IMR-90 (cell line): ENCODE data around the gene STAG1. TPM values are rescaled to one million over a fixed set of nuclear protein-coding genes. Genes with fewer than 3 reads are reported as not detected.

Source experiments
- ATAC-seq: fragments of 200-7000 bp; cut with Tn5 transposase; 2 replicates; pipeline ENCODE4 v1.9.1; 2020; ENCODE audit warnings: low read depth, mild to moderate bottlenecking, moderate library complexity
- BruUV-seq: library from RNA; stranded (reverse); fragments of 400-500 nt; replicated peaks from 2 replicates; lab custom pipeline; 2021; lab: Mats Ljungman, UMichigan
- CTCF ChIA-PET: fragments of 300-600 bp; formaldehyde crosslinking; extraction: SDS; loops from one replicate; lab custom pipeline; 2021; ENCODE audit warnings: antibody characterized with exemption; lab: Yijun Ruan, JAX
- POLR2A ChIA-PET: fragments of 300-600 bp; sonication (Branson Sonifier 250); formaldehyde crosslinking; loops from one replicate; lab custom pipeline; 2022; ENCODE audit warnings: antibody characterized with exemption; ENCODE audit not compliant: unreplicated experiment; lab: Charles Lee
- DNase-seq: peaks from one replicate; pipeline ENCODE4 v3.0.0; 2013
- H2AFZ ChIP-seq: replicated peaks from 2 replicates; pipeline ENCODE3; 2013; ENCODE audit warnings: low read length, mild to moderate bottlenecking; ENCODE audit not compliant: poor library complexity
- H2AK5ac ChIP-seq: 2 replicates; pipeline ENCODE4 v1.6.1; 2013; ENCODE audit warnings: low read depth, low read length, inconsistent platforms
- H2AK9ac ChIP-seq: replicated peaks from 2 replicates; pipeline ENCODE3; 2013; ENCODE audit warnings: mild to moderate bottlenecking, low read depth, low read length, moderate library complexity; ENCODE audit not compliant: poor library complexity
- H2BK120ac ChIP-seq: 2 replicates; pipeline ENCODE4 v1.6.1; 2013; ENCODE audit warnings: low read depth, low read length, inconsistent platforms
- H2BK15ac ChIP-seq: 3 replicates; pipeline ENCODE4 v1.6.1; 2013; ENCODE audit warnings: low read depth, low read length, inconsistent platforms
- H2BK20ac ChIP-seq: 2 replicates; pipeline ENCODE4 v1.6.1; 2013; ENCODE audit warnings: low read depth, mild to moderate bottlenecking, inconsistent platforms, low read length, moderate library complexity
- H2BK5ac ChIP-seq: 2 replicates; pipeline ENCODE4 v1.6.1; 2013; ENCODE audit warnings: mild to moderate bottlenecking, low read depth, low read length, inconsistent platforms; ENCODE audit not compliant: poor library complexity, severe bottlenecking
- H3K14ac ChIP-seq: replicated peaks from 2 replicates; pipeline ENCODE4 v1.6.1; 2013; ENCODE audit warnings: low read depth, low read length, inconsistent platforms
- H3K18ac ChIP-seq: 2 replicates; pipeline ENCODE4 v1.6.1; 2013; ENCODE audit warnings: low read depth, low read length, control low read depth
- H3K23ac ChIP-seq: 2 replicates; pipeline ENCODE4 v1.6.1; 2013; ENCODE audit warnings: low read depth, low read length, inconsistent platforms
- H3K27ac ChIP-seq: 2 replicates; pipeline ENCODE4 v1.5.1; 2013; ENCODE audit warnings: mild to moderate bottlenecking, control low read depth, low read length; ENCODE audit not compliant: insufficient read depth
- H3K27me3 ChIP-seq: 2 replicates; pipeline ENCODE4 v1.6.1; 2013; ENCODE audit warnings: low read length; ENCODE audit not compliant: control insufficient read depth, insufficient read depth
- H3K36me3 ChIP-seq: 2 replicates; pipeline ENCODE4 v1.6.1; 2013; ENCODE audit warnings: low read length, mixed read lengths; ENCODE audit not compliant: control insufficient read depth, insufficient read depth
- H3K4ac ChIP-seq: 2 replicates; pipeline ENCODE4 v1.6.1; 2013; ENCODE audit warnings: low read depth, low read length, inconsistent platforms
- H3K4me1 ChIP-seq: 2 replicates; pipeline ENCODE4 v1.6.1; 2013; ENCODE audit warnings: low read length, mixed read lengths; ENCODE audit not compliant: control insufficient read depth, insufficient read depth
- H3K4me2 ChIP-seq: 2 replicates; pipeline ENCODE4 v1.6.1; 2013; ENCODE audit warnings: low read depth, mild to moderate bottlenecking, control low read depth, low read length, moderate library complexity
- H3K4me3 ChIP-seq: 2 replicates; pipeline ENCODE4 v1.5.1; 2013; ENCODE audit warnings: low read depth, mild to moderate bottlenecking, control low read depth, low read length, moderate library complexity; ENCODE audit not compliant: insufficient read depth
- H3K56ac ChIP-seq: 2 replicates; pipeline ENCODE4 v1.6.1; 2013; ENCODE audit warnings: low read length, inconsistent platforms; ENCODE audit not compliant: insufficient read depth; ENCODE audit errors: extremely low read depth
- H3K79me1 ChIP-seq, 2 experiments: 2 replicates each; pipeline ENCODE4 v1.6.1; 2013; ENCODE audit warnings: low read length in 2 of 2, inconsistent platforms in 1 of 2, low read depth in 1 of 2
- H3K9ac ChIP-seq: 2 replicates; pipeline ENCODE4 v1.6.1; 2013; ENCODE audit warnings: low read depth, low read length, control low read depth
- H3K9me1 ChIP-seq: 2 replicates; pipeline ENCODE4 v1.6.1; 2013; ENCODE audit warnings: low read length, inconsistent platforms; ENCODE audit not compliant: insufficient read depth
- H3K9me3 ChIP-seq: 2 replicates; pipeline ENCODE4 v1.6.1; 2013; ENCODE audit warnings: low read length; ENCODE audit not compliant: control insufficient read depth, insufficient read depth
- H4K20me1 ChIP-seq: 2 replicates; pipeline ENCODE4 v1.6.1; 2013; ENCODE audit warnings: low read length, inconsistent platforms; ENCODE audit not compliant: insufficient read depth
- H4K5ac ChIP-seq: 2 replicates; pipeline ENCODE4 v1.6.1; 2013; ENCODE audit warnings: mild to moderate bottlenecking, low read depth, low read length, control low read depth
- H4K8ac ChIP-seq, 2 experiments: 2 replicates each; pipeline ENCODE4 v1.6.1; 2013; ENCODE audit warnings: low read depth in 2 of 2, low read length in 2 of 2, control low read depth in 1 of 2, inconsistent platforms in 1 of 2
- H4K91ac ChIP-seq: 2 replicates; pipeline ENCODE4 v1.6.1; 2013; ENCODE audit warnings: low read depth, low read length, inconsistent platforms; ENCODE audit not compliant: insufficient read depth
- BHLHE40 ChIP-seq: fragments of 150-350 bp; IDR thresholded peaks from 2 replicates; pipeline ENCODE4 v1.6.1; 2016; ENCODE audit warnings: mild to moderate bottlenecking, low read depth, low read length
- CEBPB ChIP-seq: IDR thresholded peaks from 2 replicates; pipeline ENCODE4 v1.6.1; 2012; ENCODE audit warnings: low read depth, low read length, improper control_type of control experiment
- CHD1 ChIP-seq: IDR thresholded peaks from 2 replicates; pipeline ENCODE4 v1.6.1; 2012; ENCODE audit warnings: low read depth, low read length, improper control_type of control experiment
- FOS ChIP-seq: fragments of 150-350 bp; IDR thresholded peaks from 2 replicates; pipeline ENCODE4 v1.6.1; 2016; ENCODE audit warnings: low read depth, low read length
- MAFK ChIP-seq: IDR thresholded peaks from 2 replicates; pipeline ENCODE4 v1.6.1; 2012; ENCODE audit warnings: low read depth, low read length, improper control_type of control experiment
- MXI1 ChIP-seq: IDR thresholded peaks from 2 replicates; pipeline ENCODE4 v1.6.1; 2012; ENCODE audit warnings: low read depth, mild to moderate bottlenecking, low read length, moderate library complexity, borderline replicate concordance
- NFE2L2 ChIP-seq: fragments of 150-350 bp; IDR thresholded peaks from 2 replicates; pipeline ENCODE4 v1.6.1; 2016; ENCODE audit warnings: low read depth, mild to moderate bottlenecking, low read length
- POLR2A ChIP-seq: IDR thresholded peaks from 2 replicates; pipeline ENCODE4 v1.6.1; 2012; ENCODE audit warnings: mild to moderate bottlenecking, low read depth, low read length
- RAD21 ChIP-seq: IDR thresholded peaks from 2 replicates; pipeline ENCODE4 v1.6.1; 2012; ENCODE audit warnings: low read length, improper control_type of control experiment
- RCOR1 ChIP-seq: IDR thresholded peaks from 2 replicates; pipeline ENCODE4 v1.6.1; 2012; ENCODE audit warnings: mild to moderate bottlenecking, low read length, improper control_type of control experiment; ENCODE audit not compliant: insufficient replicate concordance
- RFX5 ChIP-seq: IDR thresholded peaks from 2 replicates; pipeline ENCODE4 v1.8.0; 2012; ENCODE audit warnings: low read depth, mild to moderate bottlenecking, low read length, moderate library complexity
- SMC3 ChIP-seq: fragments of 150-350 bp; IDR thresholded peaks from 2 replicates; pipeline ENCODE4 v1.6.1; 2016; ENCODE audit warnings: low read depth, mild to moderate bottlenecking, antibody characterized with exemption, low read length, moderate library complexity
- WGBS, 2 experiments: methylation state at CpG; one replicate each; pipeline versions ENCODE4 v1.1.5 to v1.1.7; 2013; ENCODE audit warnings: missing lambda C conversion rate in 2 of 2; ENCODE audit not compliant: insufficient read length in 1 of 2; ENCODE audit errors: extremely low coverage in 2 of 2; 5-methylcytosine and 5-hydroxymethylcytosine counted together
- dilution Hi-C: fragments of 300-500 bp; cut with HindIII; formaldehyde crosslinking; loops from one replicate; pipeline ENCODE4 v1.14.3; 2018; ENCODE audit warnings: low sequenced_read_pairs; ENCODE audit not compliant: unreplicated experiment
- in situ Hi-C: fragments of 300-500 bp; cut with MboI; formaldehyde crosslinking; loops from 3 replicates; pipeline ENCODE4 v1.14.3; 2019; ENCODE audit warnings: low sequenced_read_pairs, inconsistent platforms, mixed read lengths
- intact Hi-C: fragments of 100-400 bp; cut with micrococcal nuclease; formaldehyde crosslinking; loops from 2 replicates; pipeline ENCODE4 v1.10.0; 2022
- polyA plus RNA-seq, 3 experiments: library from polyadenylated mRNA; depleted of rRNA; stranded (reverse); fragments of >200 nt; gene quantifications; 2 replicates each; pipeline ENCODE4 v1.2.3, GENCODE V29; 2012; ENCODE audit warnings: low replicate concordance in 1 of 3
- total RNA-seq: library from RNA; depleted of rRNA; stranded (reverse); fragments of >200 nt; gene quantifications from 2 replicates; pipeline ENCODE4 v1.2.3, GENCODE V29; 2012
- TF ChIP-seq, protein P1 (sequence below): conservative IDR thresholded peaks from 2 replicates; pipeline ENCODE4 v1.5.1; 2012; ENCODE audit warnings: mild to moderate bottlenecking, low read depth, low read length, improper control_type of control experiment
- TF ChIP-seq, protein P2 (sequence below): fragments of 150-350 bp; IDR thresholded peaks from 2 replicates; pipeline ENCODE4 v1.6.1; 2017; ENCODE audit warnings: mild to moderate bottlenecking, antibody characterized with exemption, low read length, low read depth
- TF ChIP-seq, protein P3 (sequence below): fragments of 150-350 bp; IDR thresholded peaks from 2 replicates; pipeline ENCODE4 v1.6.1; 2016; ENCODE audit warnings: low read depth, mild to moderate bottlenecking, low read length, moderate library complexity, borderline replicate concordance

STAG1 gene
- total and polyA plus RNA-seq, 2 of the 4 experiments (the other 2 are of a cell fraction), result 9.6 to 32.3 TPM

DNA sequence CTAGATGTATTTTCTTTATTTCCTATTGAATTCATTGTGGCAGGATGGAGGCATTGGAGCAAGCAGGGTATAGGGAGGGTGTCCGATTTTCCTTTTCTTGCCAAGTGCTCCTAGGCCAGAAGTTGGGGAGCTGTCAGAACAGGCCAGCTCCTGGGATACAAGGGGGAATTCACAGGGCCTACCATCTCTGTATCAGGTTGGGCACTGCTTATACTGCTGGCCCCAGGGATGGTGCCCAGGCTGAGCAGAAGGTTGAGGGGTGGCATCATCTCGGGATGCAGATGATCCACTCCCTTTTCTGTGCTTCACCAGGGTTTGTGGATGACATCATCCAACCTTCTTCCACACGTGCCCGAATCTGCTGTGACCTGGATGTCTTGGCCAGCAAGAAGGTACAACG, 422.6 kb downstream of the STAG1 start:
- Histone ChIP-seq H2AFZ (no peak overlapping the region), H3K56ac (no peak overlapping the region), H3K23ac (no peak overlapping the region), H2BK15ac (no peak overlapping the region), H4K20me1 (no peaks in the 10 kb centered on the region), H3K18ac (no peak overlapping the region), H2AK5ac (no peak overlapping the region), H3K4ac (no peak overlapping the region), H3K36me3 (peaks cover 22% of the 10 kb centered on the region), H4K91ac (no peak overlapping the region), H3K14ac (no peak overlapping the region), H3K9me3 (no peaks in the 10 kb centered on the region), H4K5ac (no peak overlapping the region), H3K4me3 (no peak overlapping the region), H4K8ac (no peak overlapping the region), H3K27me3 (no peaks in the 10 kb centered on the region), H2BK20ac (no peak overlapping the region), H3K4me2 (no peak overlapping the region), H3K27ac (no peak overlapping the region), H3K4me1 (peaks cover 14% of the 10 kb centered on the region), H3K9ac (no peak overlapping the region), H3K79me1 (peaks cover 0 to 17% of the 10 kb centered on the region in 2 experiments; a peak in 2 of 4 replicates), H2BK120ac (no peak overlapping the region), H2BK5ac (no peak overlapping the region), H3K9me1 (peaks cover 19% of the 10 kb centered on the region), H2AK9ac (no peak overlapping the region)
- intact Hi-C loops (no loop called here), dilution Hi-C loops (no loop called here), in situ Hi-C loops (no loop called here)
- no CpG with 5 or more reads among the region's 5 CpGs for WGBS, 2 experiments
- DNase-seq (no peak), ATAC-seq (no peak)
- ChIA-PET CTCF (no interaction called here), POLR2A (no interaction called here)
- TF ChIP-seq SMC3 (no peak), RAD21 (no peak), MAFK (no peak), POLR2A (no peak), MXI1 (no peak), CHD1 (no peak), FOS (no peak), BHLHE40 (no peak), RFX5 (no peak), CEBPB (no peak), RCOR1 (no peak), NFE2L2 (no peak)
- TF ChIP-seq, protein P1, sequence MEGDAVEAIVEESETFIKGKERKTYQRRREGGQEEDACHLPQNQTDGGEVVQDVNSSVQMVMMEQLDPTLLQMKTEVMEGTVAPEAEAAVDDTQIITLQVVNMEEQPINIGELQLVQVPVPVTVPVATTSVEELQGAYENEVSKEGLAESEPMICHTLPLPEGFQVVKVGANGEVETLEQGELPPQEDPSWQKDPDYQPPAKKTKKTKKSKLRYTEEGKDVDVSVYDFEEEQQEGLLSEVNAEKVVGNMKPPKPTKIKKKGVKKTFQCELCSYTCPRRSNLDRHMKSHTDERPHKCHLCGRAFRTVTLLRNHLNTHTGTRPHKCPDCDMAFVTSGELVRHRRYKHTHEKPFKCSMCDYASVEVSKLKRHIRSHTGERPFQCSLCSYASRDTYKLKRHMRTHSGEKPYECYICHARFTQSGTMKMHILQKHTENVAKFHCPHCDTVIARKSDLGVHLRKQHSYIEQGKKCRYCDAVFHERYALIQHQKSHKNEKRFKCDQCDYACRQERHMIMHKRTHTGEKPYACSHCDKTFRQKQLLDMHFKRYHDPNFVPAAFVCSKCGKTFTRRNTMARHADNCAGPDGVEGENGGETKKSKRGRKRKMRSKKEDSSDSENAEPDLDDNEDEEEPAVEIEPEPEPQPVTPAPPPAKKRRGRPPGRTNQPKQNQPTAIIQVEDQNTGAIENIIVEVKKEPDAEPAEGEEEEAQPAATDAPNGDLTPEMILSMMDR, result no peak
- TF ChIP-seq, protein P2, sequence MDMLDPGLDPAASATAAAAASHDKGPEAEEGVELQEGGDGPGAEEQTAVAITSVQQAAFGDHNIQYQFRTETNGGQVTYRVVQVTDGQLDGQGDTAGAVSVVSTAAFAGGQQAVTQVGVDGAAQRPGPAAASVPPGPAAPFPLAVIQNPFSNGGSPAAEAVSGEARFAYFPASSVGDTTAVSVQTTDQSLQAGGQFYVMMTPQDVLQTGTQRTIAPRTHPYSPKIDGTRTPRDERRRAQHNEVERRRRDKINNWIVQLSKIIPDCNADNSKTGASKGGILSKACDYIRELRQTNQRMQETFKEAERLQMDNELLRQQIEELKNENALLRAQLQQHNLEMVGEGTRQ, result no peak
- TF ChIP-seq, protein P3, sequence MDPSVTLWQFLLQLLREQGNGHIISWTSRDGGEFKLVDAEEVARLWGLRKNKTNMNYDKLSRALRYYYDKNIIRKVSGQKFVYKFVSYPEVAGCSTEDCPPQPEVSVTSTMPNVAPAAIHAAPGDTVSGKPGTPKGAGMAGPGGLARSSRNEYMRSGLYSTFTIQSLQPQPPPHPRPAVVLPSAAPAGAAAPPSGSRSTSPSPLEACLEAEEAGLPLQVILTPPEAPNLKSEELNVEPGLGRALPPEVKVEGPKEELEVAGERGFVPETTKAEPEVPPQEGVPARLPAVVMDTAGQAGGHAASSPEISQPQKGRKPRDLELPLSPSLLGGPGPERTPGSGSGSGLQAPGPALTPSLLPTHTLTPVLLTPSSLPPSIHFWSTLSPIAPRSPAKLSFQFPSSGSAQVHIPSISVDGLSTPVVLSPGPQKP, result no peak
- BruUV-seq, result no TSS peak
